ENCODE measurements around the gene EEPD1.

DNA sequence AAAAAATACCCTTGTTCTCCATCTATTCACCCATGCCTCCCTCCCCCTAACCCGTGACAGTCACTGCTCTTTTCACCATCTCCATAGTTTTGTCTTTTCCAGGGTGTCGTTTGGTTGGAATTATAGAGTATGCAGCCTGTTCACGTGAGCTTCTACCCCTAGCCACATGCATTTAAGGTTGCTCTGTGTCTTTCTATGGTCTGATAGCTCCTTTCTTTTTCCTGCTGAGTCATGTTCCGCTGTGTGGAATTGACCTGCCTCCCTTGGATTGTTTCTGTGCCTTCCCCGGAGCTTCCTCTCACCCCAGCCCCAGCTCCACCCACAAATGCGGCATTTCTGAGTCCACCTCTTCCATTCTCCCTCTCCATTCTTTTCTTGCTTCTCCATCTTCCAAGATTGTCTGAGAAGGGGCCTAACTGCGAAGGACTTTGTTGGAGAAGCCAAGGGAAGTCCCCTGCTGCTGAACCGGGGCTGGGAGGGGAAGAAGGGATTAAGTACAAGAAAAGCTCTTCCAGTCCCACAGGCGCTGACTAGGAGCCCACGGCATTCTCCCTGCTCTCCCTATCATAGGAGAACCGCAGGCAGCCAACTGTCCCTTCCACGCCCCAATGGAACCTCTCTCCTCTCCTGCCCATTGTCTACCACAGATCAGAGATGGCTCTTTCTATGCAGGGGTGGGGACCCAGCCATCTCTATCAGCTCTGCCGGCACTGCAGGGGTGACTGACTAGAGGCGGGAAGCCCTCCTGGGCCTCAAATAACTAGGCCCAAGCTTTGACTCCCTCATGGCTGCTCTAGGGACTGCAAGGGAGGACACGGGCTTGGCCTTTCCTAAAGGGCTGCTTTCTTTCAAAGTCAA is 149.1 kb downstream of the EEPD1 start:
- TF ChIP-seq, protein P1, sequence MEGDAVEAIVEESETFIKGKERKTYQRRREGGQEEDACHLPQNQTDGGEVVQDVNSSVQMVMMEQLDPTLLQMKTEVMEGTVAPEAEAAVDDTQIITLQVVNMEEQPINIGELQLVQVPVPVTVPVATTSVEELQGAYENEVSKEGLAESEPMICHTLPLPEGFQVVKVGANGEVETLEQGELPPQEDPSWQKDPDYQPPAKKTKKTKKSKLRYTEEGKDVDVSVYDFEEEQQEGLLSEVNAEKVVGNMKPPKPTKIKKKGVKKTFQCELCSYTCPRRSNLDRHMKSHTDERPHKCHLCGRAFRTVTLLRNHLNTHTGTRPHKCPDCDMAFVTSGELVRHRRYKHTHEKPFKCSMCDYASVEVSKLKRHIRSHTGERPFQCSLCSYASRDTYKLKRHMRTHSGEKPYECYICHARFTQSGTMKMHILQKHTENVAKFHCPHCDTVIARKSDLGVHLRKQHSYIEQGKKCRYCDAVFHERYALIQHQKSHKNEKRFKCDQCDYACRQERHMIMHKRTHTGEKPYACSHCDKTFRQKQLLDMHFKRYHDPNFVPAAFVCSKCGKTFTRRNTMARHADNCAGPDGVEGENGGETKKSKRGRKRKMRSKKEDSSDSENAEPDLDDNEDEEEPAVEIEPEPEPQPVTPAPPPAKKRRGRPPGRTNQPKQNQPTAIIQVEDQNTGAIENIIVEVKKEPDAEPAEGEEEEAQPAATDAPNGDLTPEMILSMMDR (IDR thresholded peaks at IDR 0.05), result no peak
- no peak for TF ChIP-seq POLR2A (IDR thresholded peaks at IDR 0.05)
